DND-41 (cell line): Measurements from ENCODE around the gene GP9.

Experiments
- CTCF ChIP-seq: IDR thresholded peaks from 2 replicates; pipeline ENCODE4 v1.5.1; 2012; ENCODE audit warnings: borderline replicate concordance, low read length, moderate library complexity, mild to moderate bottlenecking; ENCODE audit not compliant: poor library complexity, severe bottlenecking; ENCODE audit errors: extremely low read depth
- EZH2 ChIP-seq: IDR thresholded peaks from 3 replicates; pipeline ENCODE4 v1.6.1; 2012; ENCODE audit warnings: borderline replicate concordance, low read depth, mild to moderate bottlenecking, moderate library complexity, low read length, inconsistent platforms; ENCODE audit not compliant: severe bottlenecking

- TF ChIP-seq EZH2: no peak
- no peak for TF ChIP-seq CTCF
Observed at GRCh38 chr3:129103296-129103695, 42.7 kb downstream of the GP9 start.
